K562 (cell line): ENCODE results near the gene CAVIN1. TPM values are rescaled to one million over a fixed set of nuclear protein-coding genes. Genes with fewer than 3 reads are reported as not detected.

Experiments used
- ATAC-seq: fragments of 200-7000 bp; cut with Tn5 transposase; 3 replicates; pipeline ENCODE4 v1.9.1; 2020; ENCODE audit warnings: moderate library complexity
- BruUV-seq: library from RNA; stranded (reverse); fragments of 400-500 nt; replicated peaks from 2 replicates; lab custom pipeline; 2021; lab: Mats Ljungman, UMichigan
- CTCF ChIA-PET: fragments of 300-600 bp; formaldehyde crosslinking; extraction: SDS; loops from one replicate; lab custom pipeline; 2021; ENCODE audit warnings: low intra/inter-chr PET ratio; lab: Yijun Ruan, JAX
- POLR2A ChIA-PET: fragments of 300-600, 350-650 bp; sonication (Branson Sonifier 250); formaldehyde crosslinking; extraction: SDS; loops from one replicate; lab custom pipeline; 2021; ENCODE audit warnings: antibody characterized with exemption, inconsistent platforms; lab: Yijun Ruan, JAX
- DNase-seq, 4 experiments: peaks; one replicate each; pipeline versions ENCODE4 v3.0.0 to v3.0.0-alpha.2; 2011 to 2018; ENCODE audit warnings: low spot score in 3 of 4, mixed read lengths in 3 of 4; ENCODE audit errors: extremely low read depth in 1 of 4
- FAIRE-seq: peaks from 2 replicates; lab custom pipeline; 2011; peaks lifted over from hg19 to GRCh38; lab: Jason Lieb, UNC
- H2AFZ ChIP-seq: 2 replicates; pipeline ENCODE4 v1.6.0; 2011; ENCODE audit warnings: low read depth, low read length, control low read depth, inconsistent platforms
- H3K27ac ChIP-seq: fragments of 200-600 bp; 3 replicates; pipeline ENCODE4 v1.8.0; 2011; ENCODE audit warnings: low read depth, mild to moderate bottlenecking, control low read depth, inconsistent platforms, low read length, moderate library complexity, mixed read lengths; ENCODE audit errors: extremely low read depth
- H3K27me3 ChIP-seq, 2 experiments: fragments of 300-600 bp in 1 of 2; 2 replicates in 1 of 2; 3 replicates in 1 of 2; pipeline versions ENCODE4 v1.6.0 to v1.8.0; 2011; ENCODE audit warnings: inconsistent platforms in 2 of 2, low read length in 2 of 2, mild to moderate bottlenecking in 1 of 2, mixed read lengths in 1 of 2, moderate library complexity in 1 of 2; ENCODE audit not compliant: control insufficient read depth in 2 of 2, insufficient read depth in 2 of 2
- H3K36me3 ChIP-seq: fragments of 300-600 bp; 3 replicates; pipeline ENCODE4 v1.8.0; 2011; ENCODE audit warnings: mild to moderate bottlenecking, low read length, inconsistent platforms; ENCODE audit not compliant: control insufficient read depth, insufficient read depth
- H3K4me1 ChIP-seq, 2 experiments: fragments of 200-600 bp in 1 of 2; replicated peaks in 1 of 2; 2 replicates in 1 of 2; 3 replicates in 1 of 2; pipeline versions ENCODE4 v1.5.1 to v1.8.0; 2011; ENCODE audit warnings: inconsistent platforms in 2 of 2, low read length in 2 of 2, mild to moderate bottlenecking in 1 of 2, mixed read lengths in 1 of 2, moderate library complexity in 1 of 2; ENCODE audit not compliant: control insufficient read depth in 2 of 2, insufficient read depth in 2 of 2
- H3K4me2 ChIP-seq: 2 replicates; pipeline ENCODE4 v1.6.1; 2011; ENCODE audit warnings: low read length, control low read depth, inconsistent platforms, mixed read lengths; ENCODE audit not compliant: insufficient read depth
- H3K4me3 ChIP-seq: fragments of 200-600 bp; sonication (generic), shearing (Covaris generic); 2 replicates; pipeline ENCODE4 v1.5.1; 2016; ENCODE audit warnings: control low read depth, inconsistent platforms
- H3K79me2 ChIP-seq: fragments of 200-600 bp; 3 replicates; pipeline ENCODE4 v1.8.0; 2011; ENCODE audit warnings: low read length, inconsistent platforms; ENCODE audit not compliant: control insufficient read depth, insufficient read depth
- H3K9ac ChIP-seq, 2 experiments: 2 replicates each; pipeline versions ENCODE4 v1.6.0 to v1.6.1; 2011; ENCODE audit warnings: low read depth in 2 of 2, low read length in 2 of 2, control low read depth in 1 of 2, inconsistent platforms in 1 of 2, mild to moderate bottlenecking in 1 of 2, mixed read lengths in 1 of 2; ENCODE audit not compliant: insufficient read depth in 1 of 2
- H3K9me1 ChIP-seq: one replicate; pipeline ENCODE4 v1.6.0; 2011; ENCODE audit warnings: inconsistent platforms, mild to moderate bottlenecking, low read length, moderate library complexity; ENCODE audit not compliant: control insufficient read depth, insufficient read depth
- H3K9me3 ChIP-seq: replicated peaks from 2 replicates; pipeline ENCODE4 v1.5.1; 2011; ENCODE audit warnings: low read depth, low read length, inconsistent platforms; ENCODE audit not compliant: control insufficient read depth, insufficient read depth
- H4K20me1 ChIP-seq: replicated peaks from 2 replicates; pipeline ENCODE4 v1.6.1; 2011; ENCODE audit warnings: low read length, inconsistent platforms, mixed read lengths; ENCODE audit not compliant: control insufficient read depth, insufficient read depth
- BHLHE40 ChIP-seq: IDR thresholded peaks from 2 replicates; pipeline ENCODE4 v1.6.1; 2011; ENCODE audit warnings: low read length, improper control_type of control experiment
- CC2D1A ChIP-seq: fragments of 450-650 bp; IDR thresholded peaks from 2 replicates; pipeline ENCODE4 v1.6.1; 2017; ENCODE audit warnings: mild to moderate bottlenecking
- CXXC5 ChIP-seq: fragments of 250-450 bp; sonication (Bioruptor Pico); IDR thresholded peaks from 2 replicates; pipeline ENCODE4 v1.8.0; 2022; ENCODE audit warnings: inconsistent platforms, mild to moderate bottlenecking, moderate library complexity
- HMG20A ChIP-seq: fragments of 450-650 bp; formaldehyde crosslinking; conservative IDR thresholded peaks from 2 replicates; pipeline ENCODE4 v1.4.0; 2020; ENCODE audit warnings: mild to moderate bottlenecking, mixed read lengths
- L3MBTL2 ChIP-seq: fragments of 450-650 bp; IDR thresholded peaks from 2 replicates; pipeline ENCODE4 v1.6.1; 2016; ENCODE audit warnings: mild to moderate bottlenecking, moderate library complexity
- PTTG1 ChIP-seq: fragments of 450-650 bp; IDR thresholded peaks from 2 replicates; pipeline ENCODE4 v1.6.1; 2016; ENCODE audit warnings: low read depth, mild to moderate bottlenecking, missing genetic modification characterization, missing compliant biosample characterization
- REST ChIP-seq, 2 experiments: fragments of 450-650 bp; formaldehyde crosslinking in 1 of 2; IDR thresholded peaks; 2 replicates each; pipeline versions ENCODE4 v1.4.0 to v1.6.1; 2014 to 2020; ENCODE audit warnings: mild to moderate bottlenecking in 2 of 2, borderline replicate concordance in 1 of 2, low read depth in 1 of 2
- SMC3 ChIP-seq: conservative IDR thresholded peaks from 2 replicates; pipeline ENCODE4 v1.6.1; 2011; ENCODE audit warnings: low read depth, low read length, improper control_type of control experiment; ENCODE audit not compliant: insufficient read depth
- ZNF592 ChIP-seq: fragments of 450-650 bp; IDR thresholded peaks from 2 replicates; pipeline ENCODE4 v1.6.1; 2017; ENCODE audit warnings: antibody characterized with exemption, mild to moderate bottlenecking
- WGBS: fragments of 100-300 bp; shearing (Covaris generic); methylation state at CpG from one replicate; pipeline ENCODE4 v1.1.6; 2016; ENCODE audit warnings: low coverage, mixed read lengths; ENCODE audit not compliant: insufficient coverage; ENCODE audit errors: missing lambda C conversion rate; 5-methylcytosine and 5-hydroxymethylcytosine counted together
- in situ Hi-C: fragments of 300-500 bp; cut with MboI; formaldehyde crosslinking; loops from 4 replicates; pipeline ENCODE4 v1.15.0; 2018; ENCODE audit warnings: inconsistent platforms, mixed read lengths
- intact Hi-C: fragments of 100-400 bp; cut with micrococcal nuclease; formaldehyde crosslinking; loops from 2 replicates; pipeline ENCODE4 v1.14.2; 2022
- polyA plus RNA-seq, 8 experiments: library from polyadenylated mRNA; depleted of rRNA in 4 of 8; stranded (reverse) in 5 of 8; unstranded in 3 of 8; fragments of >200 nt; fragmentation: Nextera tagmentation in 2 of 8; fragmentation: Illumina TruSeq in 1 of 8; extraction: Ambion mirVana in 2 of 8; extraction: Trizol in 1 of 8; gene quantifications; 2 replicates each; pipeline versions ENCODE4 v1.2.1 to v1.2.3, GENCODE V29; 2011 to 2014; ENCODE audit warnings: inconsistent platforms in 1 of 8, missing spikeins in 1 of 8
- total RNA-seq, 7 experiments: library from RNA; depleted of rRNA in 6 of 7; stranded (reverse); fragments of >200 nt in 6 of 7; fragmentation: Illumina TruSeq in 2 of 7; extraction: Trizol in 2 of 7; gene quantifications; 2 replicates each; pipeline versions ENCODE4 v1.2.1 to v1.2.3, GENCODE V29; 2011 to 2021; ENCODE audit warnings: low replicate concordance in 1 of 7

The CAVIN1 gene
- total and polyA plus RNA-seq, 9 of the 15 experiments (the other 6 are each of a cell fraction or from before 2014, with no cell fraction given) = 6.8 to 162 (median 74.5) TPM

- Histone ChIP-seq H3K79me2 (peaks cover 30% of the 10 kb centered on the region), H3K4me2 (no peak overlapping the region), H3K4me3 (no peak overlapping the region), H3K9me1 (no peaks in the 10 kb centered on the region), H3K27ac (no peak overlapping the region), H3K36me3 (peaks cover 37% of the 10 kb centered on the region; the same call in 2 of the 3 replicates), H3K4me1 (peaks cover 36 to 44% of the 10 kb centered on the region in 2 experiments), H3K9me3 (no peaks in the 10 kb centered on the region), H3K9ac (peak overlapping the region in 1 of 2 experiments; percentile 41; a peak in 1 of 4 replicates), H2AFZ (no peak overlapping the region), H3K27me3 (no peaks in the 10 kb centered on the region), H4K20me1 (no peaks in the 10 kb centered on the region)
- intact Hi-C loops (loop anchor here (1.0 to 10.0 kb wide), 3 partner anchors 81 to 218 kb away; partner anchors contain the start of genes HCRT and KCNH4), in situ Hi-C loops (loop anchor here (5.0 to 10.0 kb wide), 2 partner anchors 81 to 178 kb away; no protein-coding TSS in a partner anchor)
- DNase-seq (peak; percentile 34 to 64 (median 54)), ATAC-seq (peak; percentile 66), FAIRE-seq (no peak)
- CTCF ChIA-PET = interaction anchor here (2.7 kb wide), 1 partner anchor 80 kb away, joined by 25 read pairs; no protein-coding TSS in a partner anchor
- POLR2A ChIA-PET = interaction anchor here (0.6 to 1.3 kb wide), 5 partner anchors 15 to 105 kb away, joined by 3 to 6 read pairs (median 4); partner anchors contain the start of gene STAT3
- WGBS = 68% methylated on average over 3 of the region's 6 CpGs
- BruUV-seq = no TSS peak
- peak; percentile 73; the same call in 1 of the 2 replicates for TF ChIP-seq REST (IDR thresholded peaks at IDR 0.05; ENCODE audit: borderline replicate concordance)
- TF ChIP-seq REST (CRISPR knock-in tag; IDR thresholded peaks at IDR 0.05; ENCODE audit: low read depth) = no peak
- TF ChIP-seq HMG20A (CRISPR knock-in tag) = no peak
- TF ChIP-seq ZNF592 = peak; percentile 53; the same call in 1 of the 2 replicates
- peak; percentile 15; the same call in 1 of the 2 replicates for TF ChIP-seq CXXC5 (CRISPR knock-in tag)
- TF ChIP-seq SMC3 = peak; percentile 51; the same call in 1 of the 2 replicates
- TF ChIP-seq L3MBTL2 = 0 out of 2 replicates have a peak, but pooled peaks have one; percentile 26
- TF ChIP-seq CC2D1A = 0 out of 2 replicates have a peak, but pooled peaks have one; percentile 18
- no peak for TF ChIP-seq PTTG1 (tag)
- TF ChIP-seq BHLHE40 = peak; percentile 33; the same call in 1 of the 2 replicates
Observed at GRCh38 chr17:42403150-42403549, 19.9 kb downstream of the CAVIN1 start.
